ENCODE data around the gene PRRT3. TPM values are rescaled to one million over a fixed set of nuclear protein-coding genes. Genes with fewer than 3 reads are reported as not detected.

The PRRT3 gene
- total and polyA plus RNA-seq, 9 of the 15 experiments (the other 6 are each of a cell fraction or from before 2014, with no cell fraction given) = 0.06 to 1.9 (median 1.2) TPM

- TF ChIP-seq MTF1 (CRISPR knock-in tag; IDR thresholded peaks at IDR 0.05; ENCODE audit: borderline replicate concordance) (0 out of 2 replicates have a peak, but pooled peaks have one; percentile 55), ZFP36 (IDR thresholded peaks at IDR 0.05; ENCODE audit: low read depth, low read length, partially characterized antibody) (peak; percentile 52), RNF219 (CRISPR knock-in tag; IDR thresholded peaks at IDR 0.05) (no peak), NCOA1 (IDR thresholded peaks at IDR 0.05; ENCODE audit: low read depth) (peak; percentile 65), KDM2B (CRISPR knock-in tag; IDR thresholded peaks at IDR 0.05) (no peak), NR2C2 (CRISPR knock-in tag; IDR thresholded peaks at IDR 0.05) (no peak), NR2C2 (tag; IDR thresholded peaks at IDR 0.05) (peak; percentile 77), TBP (optimal IDR thresholded peaks at IDR 0.05; ENCODE audit: low read depth, low read length) (peak; percentile 66), NR2C1 (IDR thresholded peaks at IDR 0.05) (peak; percentile 48; the same call in 1 of the 2 replicates), NR2C1 (tag; IDR thresholded peaks at IDR 0.05) (peak; percentile 82), RHOXF2B (CRISPR knock-in tag; conservative IDR thresholded peaks at IDR 0.05) (no peak), TBL1XR1 (IDR thresholded peaks at IDR 0.05; ENCODE audit: low read length in 2 of 2) (peak in 1 of 2 experiments; percentile 90; a peak in 3 of 4 replicates), DACH1 (IDR thresholded peaks at IDR 0.05; ENCODE audit: partially characterized antibody) (peak; percentile 60), XRCC5 (IDR thresholded peaks at IDR 0.05; ENCODE audit: low read depth, low read length) (no peak), NEUROD1 (IDR thresholded peaks at IDR 0.05; ENCODE audit: borderline replicate concordance, low read depth, low read length, partially characterized antibody) (peak; percentile 79), FOXJ3 (CRISPR knock-in tag; IDR thresholded peaks at IDR 0.05) (no peak), CREBBP (IDR thresholded peaks at IDR 0.05; ENCODE audit: low read depth, low read length) (no peak), TFE3 (CRISPR knock-in tag; IDR thresholded peaks at IDR 0.05) (no peak), ZNF699 (CRISPR knock-in tag; IDR thresholded peaks at IDR 0.05; ENCODE audit: insufficient replicate concordance) (peak; percentile 52), FOXA1 (IDR thresholded peaks at IDR 0.05; ENCODE audit: borderline replicate concordance) (no peak), NFIC (IDR thresholded peaks at IDR 0.05) (peak; percentile 77), ZNF639 (CRISPR knock-in tag; conservative IDR thresholded peaks at IDR 0.05 in 1 of 2, IDR thresholded peaks at IDR 0.05 in 1 of 2) (peak in 1 of 2 experiments; percentile 58; a peak in 2 of 4 replicates), OTX1 (CRISPR knock-in tag; IDR thresholded peaks at IDR 0.05) (no peak)
Observed at GRCh38 chr3:9976721-9977709, 24.8 kb upstream of the PRRT3 start (continued).

Measured in K562 (cell line).